ENCODE data around the gene LRATD1.
A peak's percentile ranks its signal among the peaks of the same experiment; 100 is the strongest.

The LRATD1 gene

GRCh38 chr2:14633461-14634181, 1.1 kb downstream of the LRATD1 start:
- DNase-seq (ENCODE audit: low read depth in 2 of 2), result no peak

GRCh38 chr2:14634182-14634488, 1.6 kb downstream of the LRATD1 start:
- DNase-seq (ENCODE audit: low read depth in 2 of 2), result no peak

- DNase-seq (ENCODE audit: low read depth in 2 of 2), result peak; percentile 13 to 20
Measured at GRCh38 chr2:14634489-14635390, 2.2 kb downstream of the LRATD1 start.

- no peak for DNase-seq (ENCODE audit: low read depth in 2 of 2)
Measured at GRCh38 chr2:14635391-14635871, 2.9 kb downstream of the LRATD1 start.

- DNase-seq (ENCODE audit: low read depth in 2 of 2), result no peak
Measured at GRCh38 chr2:14638488-14638887, 6.0 kb downstream of the LRATD1 start.

GRCh38 chr2:14641116-14641515, 8.6 kb downstream of the LRATD1 start:
- DNase-seq (ENCODE audit: low read depth in 2 of 2), result no peak

- no peak for DNase-seq (ENCODE audit: low read depth in 2 of 2)
Measured at GRCh38 chr2:14642499-14642898, 10.0 kb downstream of the LRATD1 start.

GRCh38 chr2:14647714-14648113, 15.2 kb downstream of the LRATD1 start:
- DNase-seq (ENCODE audit: low read depth in 2 of 2), result no peak

- no peak for DNase-seq (ENCODE audit: low read depth in 2 of 2)
Measured at GRCh38 chr2:14650066-14650465, 17.5 kb downstream of the LRATD1 start.

- DNase-seq (ENCODE audit: low read depth in 2 of 2), result no peak
Measured at GRCh38 chr2:14654835-14655282, 22.3 kb downstream of the LRATD1 start.

GRCh38 chr2:14656146-14656545, 23.6 kb downstream of the LRATD1 start:
- no peak for DNase-seq (ENCODE audit: low read depth in 2 of 2)

GRCh38 chr2:14661163-14661562, 28.6 kb downstream of the LRATD1 start:
- DNase-seq (ENCODE audit: low read depth in 2 of 2), result no peak

GRCh38 chr2:14673351-14673875, 40.9 kb downstream of the LRATD1 start:
- DNase-seq (ENCODE audit: low read depth in 2 of 2), result no peak

- no peak for DNase-seq (ENCODE audit: low read depth in 2 of 2)
Measured at GRCh38 chr2:14675489-14675888, 43.0 kb downstream of the LRATD1 start.

GRCh38 chr2:14676371-14676770, 43.9 kb downstream of the LRATD1 start:
- no peak for DNase-seq (ENCODE audit: low read depth in 2 of 2)

GRCh38 chr2:14677039-14677438, 44.5 kb downstream of the LRATD1 start:
- DNase-seq (ENCODE audit: low read depth in 2 of 2), result no peak

- DNase-seq (ENCODE audit: low read depth in 2 of 2), result no peak
Measured at GRCh38 chr2:14678761-14679160, 46.2 kb downstream of the LRATD1 start.

- no peak for DNase-seq (ENCODE audit: low read depth in 2 of 2)
Measured at GRCh38 chr2:14681608-14682007, 49.1 kb downstream of the LRATD1 start.

Data from stimulated activated CD4-positive, alpha-beta T cell treated with anti-CD3 and anti-CD28 coated beads, Interleukin-4, amount 100 ng/mL, for 48 hours (primary cell).